T-cell (primary cell): ENCODE results near the gene LMO7. TPM values are rescaled to one million over a fixed set of nuclear protein-coding genes. Genes with fewer than 3 reads are reported as not detected.

Source experiments
- ATAC-seq, 4 experiments: fragments of 200-7000 bp in 3 of 4; fragments of 150-1000 bp in 1 of 4; cut with Tn5 transposase; replicated peaks in 1 of 4; 1 replicate in 3 of 4; 2 replicates in 1 of 4; pipeline ENCODE4 v1.10.0; 2021; ENCODE audit warnings: moderate library complexity in 3 of 4, mild to moderate bottlenecking in 2 of 4, moderate number of reproducible peaks in 1 of 4
- CTCF ChIA-PET, 2 donors: fragments of 300-600 bp; sonication (Branson Sonifier 250); formaldehyde crosslinking; loops; one replicate each; lab custom pipeline; 2022; ENCODE audit warnings: antibody characterized with exemption in 2 of 2; lab: Charles Lee
- POLR2A ChIA-PET, 2 donors: fragments of 300-600 bp; sonication (Branson Sonifier 250); formaldehyde crosslinking; loops; one replicate each; lab custom pipeline; 2022; ENCODE audit warnings: antibody characterized with exemption in 2 of 2; lab: Charles Lee
- DNase-seq, 35 experiments: peaks; one replicate each; pipeline versions ENCODE4 v3.0.0 to v3.0.0-alpha.2; 2013 to 2023
- H3K27ac ChIP-seq: one replicate; pipeline ENCODE4 v1.5.1; 2013; ENCODE audit warnings: low read length
- H3K27me3 ChIP-seq, 2 experiments: replicated peaks in 1 of 2; 1 replicate in 1 of 2; 2 replicates in 1 of 2; pipeline versions ENCODE4 v1.6.1 to v1.7.0; 2013; ENCODE audit warnings: low read length in 1 of 2, mixed read lengths in 1 of 2; ENCODE audit not compliant: control insufficient read depth in 2 of 2, insufficient read depth in 2 of 2; ENCODE audit errors: extremely low read depth in 1 of 2
- H3K36me3 ChIP-seq, 2 donors: 1 replicate in 1 of 2; 2 replicates in 1 of 2; pipeline versions ENCODE4 v1.6.1 to v1.7.0; 2013; ENCODE audit warnings: low read length in 1 of 2; ENCODE audit not compliant: control insufficient read depth in 2 of 2, insufficient read depth in 1 of 2; ENCODE audit errors: extremely low read depth in 1 of 2
- H3K4me1 ChIP-seq, 2 experiments: 1 replicate in 1 of 2; 2 replicates in 1 of 2; pipeline versions ENCODE4 v1.6.1 to v1.7.0; 2013; ENCODE audit warnings: low read length in 2 of 2, mixed read lengths in 1 of 2; ENCODE audit not compliant: insufficient read depth in 2 of 2, control insufficient read depth in 1 of 2; ENCODE audit errors: extremely low read depth in 1 of 2
- H3K4me3 ChIP-seq, 2 donors: 1 replicate in 1 of 2; 2 replicates in 1 of 2; pipeline versions ENCODE4 v1.5.1 to v1.7.0; 2013; ENCODE audit warnings: mild to moderate bottlenecking in 2 of 2, low read length in 1 of 2, moderate library complexity in 1 of 2; ENCODE audit not compliant: control insufficient read depth in 1 of 2; ENCODE audit errors: extremely low read depth in 1 of 2
- H3K9me3 ChIP-seq: 2 replicates; pipeline ENCODE4 v1.7.0; 2013
- H3K27ac Mint-ChIP-seq, 2 donors: one replicate each; pipeline ENCODE4 v1.8.0; 2020 to 2021; ENCODE audit warnings: mild to moderate bottlenecking in 2 of 2, mixed read lengths in 2 of 2
- H3K27me3 Mint-ChIP-seq, 2 donors: one replicate each; pipeline ENCODE4 v1.8.0; 2021 to 2022; ENCODE audit warnings: mixed read lengths in 2 of 2
- H3K36me3 Mint-ChIP-seq: one replicate; pipeline ENCODE4 v1.8.0; 2021; ENCODE audit warnings: mixed read lengths
- H3K4me1 Mint-ChIP-seq, 3 donors: one replicate each; pipeline ENCODE4 v1.8.0; 2020 to 2022; ENCODE audit warnings: mixed read lengths in 3 of 3, mild to moderate bottlenecking in 1 of 3
- H3K4me3 Mint-ChIP-seq, 3 donors: one replicate each; pipeline ENCODE4 v1.8.0; 2020 to 2022; ENCODE audit warnings: mild to moderate bottlenecking in 3 of 3, mixed read lengths in 3 of 3, moderate library complexity in 3 of 3
- H3K9me3 Mint-ChIP-seq, 3 donors: one replicate each; pipeline ENCODE4 v1.8.0; 2020 to 2022; ENCODE audit warnings: mixed read lengths in 3 of 3
- WGBS: methylation state at CpG from one replicate; pipeline ENCODE4 v1.1.5; 2013; ENCODE audit warnings: missing lambda C conversion rate; ENCODE audit not compliant: insufficient coverage; 5-methylcytosine and 5-hydroxymethylcytosine counted together
- total RNA-seq, 35 experiments: library from RNA in 6 of 35; stranded (reverse) in 6 of 35; fragments of 120-200 nt in 1 of 35; gene quantifications; one replicate each; pipeline versions ENCODE4 v1.2.1 to v1.2.4 and lab custom pipeline; 2013 to 2026

The LMO7 gene
- total RNA-seq, 5 donors from 2014 or later (not counting 1 experiment from before 2014, with no cell fraction given): 22.6 to 46.8 (median 34.0) TPM

DNA sequence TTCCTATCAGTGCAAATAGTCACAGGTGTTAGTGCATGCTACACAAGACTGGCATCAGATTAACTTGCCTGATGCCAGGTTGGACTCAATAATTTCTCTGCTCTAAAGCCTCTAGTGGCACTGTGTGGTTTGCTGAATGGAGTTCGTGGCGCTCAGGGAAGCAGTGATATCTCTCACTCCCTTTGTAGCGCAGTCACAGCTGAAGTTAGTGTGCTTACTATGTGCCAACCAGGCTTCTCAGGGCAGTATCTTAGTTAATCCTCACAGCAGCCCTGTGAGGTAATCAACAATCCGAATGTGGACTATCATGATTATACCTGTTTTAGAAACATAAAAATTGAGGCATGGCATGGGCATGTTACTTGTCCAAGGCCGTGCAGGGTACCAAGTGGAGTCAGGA lies 190.3 kb downstream of the LMO7 start:
- H3K36me3 ChIP-seq: peaks cover 0 to 11% of the 10 kb centered on the region in 2 donors
- ATAC-seq (no peak), DNase-seq (no peak)
- Mint-ChIP-seq H3K27ac (no peak overlapping the region), H3K27me3 (no peaks in the 10 kb centered on the region), H3K36me3 (peaks cover 61% of the 10 kb centered on the region), H3K4me1 (no peaks in the 10 kb centered on the region), H3K4me3 (no peak overlapping the region), H3K9me3 (peaks cover 0 to 8% (median 7%) of the 10 kb centered on the region in 3 donors)
- WGBS: 91% methylated on average over 4 of the region's 5 CpGs
- no peaks in the 10 kb centered on the region for H3K4me1 ChIP-seq
- no peaks in the 10 kb centered on the region for H3K27me3 ChIP-seq
- POLR2A ChIA-PET: no interaction called here
- no peak overlapping the region for H3K4me3 ChIP-seq
- no peak overlapping the region for H3K27ac ChIP-seq
- CTCF ChIA-PET: no interaction called here
- H3K9me3 ChIP-seq: no peaks in the 10 kb centered on the region

DNA sequence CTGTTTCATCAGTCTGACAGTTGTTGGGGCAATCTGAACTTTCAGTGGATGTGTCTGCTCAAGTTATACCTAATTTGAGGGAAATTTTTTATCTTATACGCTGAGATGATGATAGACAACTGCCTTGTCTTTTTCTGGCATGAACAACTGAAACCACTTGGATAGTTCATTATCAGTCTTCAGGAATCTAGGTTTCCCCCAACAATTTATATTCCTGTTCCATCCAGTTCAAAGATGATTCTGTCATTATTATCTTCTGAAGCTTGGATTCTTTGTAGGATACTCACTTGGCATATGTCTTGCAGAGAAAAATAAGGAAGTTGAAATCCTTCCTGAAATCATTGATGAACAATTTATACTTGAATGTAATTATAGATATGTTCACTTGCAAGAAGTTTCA lies 193.7 kb downstream of the LMO7 start:
- CTCF ChIA-PET: no interaction called here
- no peaks in the 10 kb centered on the region for H3K4me1 Mint-ChIP-seq
- H3K4me3 Mint-ChIP-seq: no peak overlapping the region
- H3K27ac Mint-ChIP-seq: no peak overlapping the region
- DNase-seq: no peak
- H3K9me3 Mint-ChIP-seq: peaks cover 0 to 8% (median 8%) of the 10 kb centered on the region in 3 donors
- H3K9me3 ChIP-seq: no peaks in the 10 kb centered on the region
- WGBS: no CpG with 5 or more reads among the region's 1 CpG
- no peak overlapping the region for H3K27ac ChIP-seq
- no peaks in the 10 kb centered on the region for H3K4me1 ChIP-seq
- no peak overlapping the region for H3K4me3 ChIP-seq
- peaks cover 0 to 8% of the 10 kb centered on the region in 2 donors for H3K36me3 ChIP-seq
- H3K27me3 ChIP-seq: no peaks in the 10 kb centered on the region
- H3K27me3 Mint-ChIP-seq: no peaks in the 10 kb centered on the region
- POLR2A ChIA-PET: no interaction called here
- peaks cover 60% of the 10 kb centered on the region for H3K36me3 Mint-ChIP-seq
- ATAC-seq: no peak

DNA sequence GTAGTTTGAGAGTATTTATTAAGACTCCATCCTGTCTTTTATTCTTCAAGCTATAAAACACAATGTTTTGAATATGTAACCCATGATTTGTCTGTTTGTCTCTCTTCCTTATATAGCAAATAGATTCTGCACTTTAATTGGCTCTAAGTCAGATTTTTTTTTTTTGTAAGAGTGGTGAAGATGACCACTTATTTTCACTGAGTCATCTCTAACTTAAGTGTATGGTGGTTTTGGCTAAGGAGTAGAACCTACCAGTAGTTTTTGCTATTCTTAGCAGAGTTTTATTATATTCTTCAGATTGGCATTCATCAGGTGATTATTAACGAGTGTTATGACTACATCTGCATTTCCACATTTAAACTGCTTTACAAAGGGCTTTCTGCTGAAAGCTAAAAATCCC lies 194.7 kb downstream of the LMO7 start:
- ChIA-PET CTCF (no interaction called here), POLR2A (no interaction called here)
- H3K4me3 ChIP-seq: no peak overlapping the region
- no peak for DNase-seq
- no peak for ATAC-seq
- peaks cover 0 to 3% of the 10 kb centered on the region in 2 donors for H3K36me3 ChIP-seq
- Mint-ChIP-seq H3K27me3 (no peaks in the 10 kb centered on the region), H3K4me3 (no peak overlapping the region), H3K4me1 (no peaks in the 10 kb centered on the region), H3K36me3 (peaks cover 64% of the 10 kb centered on the region), H3K27ac (no peak overlapping the region), H3K9me3 (peaks cover 0 to 8% (median 8%) of the 10 kb centered on the region in 3 donors)
- no peaks in the 10 kb centered on the region for H3K4me1 ChIP-seq
- no peaks in the 10 kb centered on the region for H3K9me3 ChIP-seq
- no CpG with 5 or more reads among the region's 1 CpG for WGBS
- no peak overlapping the region for H3K27ac ChIP-seq
- no peaks in the 10 kb centered on the region for H3K27me3 ChIP-seq

DNA sequence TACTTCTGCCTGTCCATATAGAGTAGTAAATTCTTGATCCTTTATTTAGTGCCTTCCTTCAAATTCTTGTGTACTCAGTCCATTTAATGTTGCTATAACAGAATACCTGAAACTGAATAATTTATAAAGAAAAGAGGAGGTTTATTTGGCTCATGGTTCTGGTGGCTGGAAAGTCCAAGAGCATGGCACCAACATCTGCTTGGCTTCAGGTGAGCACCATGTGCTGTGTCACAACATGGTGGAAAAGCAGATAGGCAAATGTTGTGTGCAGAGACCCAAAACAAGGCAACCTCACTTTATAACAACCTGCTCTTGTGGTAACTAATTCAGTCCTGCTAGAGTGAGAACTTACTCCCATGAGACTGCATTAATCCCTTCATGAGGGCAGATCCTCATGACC lies 195.3 kb downstream of the LMO7 start:
- H3K36me3 ChIP-seq: peaks cover 0 to under 1% of the 10 kb centered on the region in 2 donors
- POLR2A ChIA-PET: no interaction called here
- no peak overlapping the region for H3K4me3 ChIP-seq
- Mint-ChIP-seq H3K27ac (no peak overlapping the region), H3K27me3 (no peaks in the 10 kb centered on the region), H3K4me1 (no peaks in the 10 kb centered on the region), H3K9me3 (peaks cover 0 to 8% (median 8%) of the 10 kb centered on the region in 3 donors), H3K4me3 (no peak overlapping the region), H3K36me3 (peaks cover 64% of the 10 kb centered on the region)
- CTCF ChIA-PET: no interaction called here
- no peaks in the 10 kb centered on the region for H3K27me3 ChIP-seq
- ATAC-seq: no peak
- no peaks in the 10 kb centered on the region for H3K4me1 ChIP-seq
- no peaks in the 10 kb centered on the region for H3K9me3 ChIP-seq
- no peak overlapping the region for H3K27ac ChIP-seq
- DNase-seq: no peak

DNA sequence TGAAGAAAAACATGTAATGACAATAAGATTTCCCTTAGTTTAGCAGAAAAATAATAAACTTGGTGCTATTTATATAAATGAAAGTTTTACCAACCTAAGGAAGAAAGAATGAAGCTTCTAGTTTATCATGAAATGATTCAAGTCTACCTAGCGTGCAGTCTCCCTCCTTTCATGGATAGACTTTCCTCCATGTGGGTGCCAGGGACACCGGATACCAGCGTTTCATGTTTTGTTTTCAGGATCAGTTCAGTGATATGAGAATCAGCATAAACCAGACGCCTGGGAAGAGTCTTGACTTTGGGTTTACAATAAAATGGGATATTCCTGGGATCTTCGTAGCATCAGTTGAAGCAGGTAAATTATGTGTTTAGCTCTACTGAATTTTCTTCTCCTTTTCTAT lies 196.7 kb downstream of the LMO7 start:
- ChIA-PET POLR2A (interaction anchor here in 1 of 2 donors (0.5 kb wide), 1 partner anchor 134 kb away, joined by 3 read pairs; no protein-coding TSS in a partner anchor), CTCF (interaction anchor here in 1 of 2 donors (1.2 kb wide), 1 partner anchor 159 kb away, joined by 3 read pairs; no protein-coding TSS in a partner anchor)
- Histone ChIP-seq H3K27me3 (no peaks in the 10 kb centered on the region), H3K9me3 (no peaks in the 10 kb centered on the region), H3K27ac (no peak overlapping the region), H3K4me3 (no peak overlapping the region), H3K36me3 (peaks cover 0 to 2% of the 10 kb centered on the region in 2 donors), H3K4me1 (no peaks in the 10 kb centered on the region)
- Mint-ChIP-seq H3K27me3 (no peaks in the 10 kb centered on the region), H3K4me1 (no peaks in the 10 kb centered on the region), H3K36me3 (peaks cover 61% of the 10 kb centered on the region), H3K4me3 (no peak overlapping the region), H3K9me3 (peaks cover 0 to 8% (median 8%) of the 10 kb centered on the region in 3 donors), H3K27ac (no peak overlapping the region)
- DNase-seq (no peak), ATAC-seq (no peak)
- 100% methylated on average over 1 of the region's 5 CpGs for WGBS

DNA sequence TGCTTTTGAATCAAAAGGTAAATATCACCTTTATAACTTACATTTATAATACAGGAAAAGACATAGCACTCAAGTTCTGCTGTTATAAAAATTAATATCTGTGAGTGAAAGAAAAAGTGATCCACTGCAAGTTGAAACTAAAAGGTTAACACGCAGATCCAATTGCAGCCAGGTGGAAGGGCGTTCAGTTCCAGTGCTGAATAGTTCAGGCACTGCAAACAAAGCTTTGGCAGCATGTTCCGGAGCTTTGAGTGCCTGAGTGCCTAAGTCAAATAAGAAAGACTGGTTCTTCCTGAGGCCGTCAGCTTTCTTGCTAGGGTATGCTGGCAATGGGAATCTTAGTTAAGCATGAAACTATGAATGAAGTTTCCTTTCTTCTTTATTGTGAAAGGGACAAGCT lies 200.3 kb downstream of the LMO7 start:
- H3K4me3 Mint-ChIP-seq: no peak overlapping the region
- POLR2A ChIA-PET: no interaction called here
- DNase-seq (no peak), ATAC-seq (no peak)
- H3K4me3 ChIP-seq: no peak overlapping the region
- no peaks in the 10 kb centered on the region for H3K9me3 ChIP-seq
- H3K4me1 Mint-ChIP-seq: peaks cover 3 to 19% (median 4%) of the 10 kb centered on the region in 3 donors
- H3K27ac ChIP-seq: no peak overlapping the region
- 97% methylated on average over 4 of the region's 4 CpGs for WGBS
- H3K36me3 ChIP-seq: peaks cover 0 to 7% of the 10 kb centered on the region in 2 donors
- H3K27me3 ChIP-seq: no peaks in the 10 kb centered on the region
- CTCF ChIA-PET: interaction anchor here (0.9 to 1.5 kb wide), 2 partner anchors 39 to 141 kb away, joined by 3 read pairs; no protein-coding TSS in a partner anchor
- peaks cover 0 to under 1% (median 0%) of the 10 kb centered on the region in 3 donors for H3K9me3 Mint-ChIP-seq
- H3K27me3 Mint-ChIP-seq: no peaks in the 10 kb centered on the region
- no peak overlapping the region for H3K27ac Mint-ChIP-seq
- H3K4me1 ChIP-seq: peaks cover 0 to 11% of the 10 kb centered on the region in 2 experiments
- peaks cover 58% of the 10 kb centered on the region for H3K36me3 Mint-ChIP-seq
